GM23338 (cell line): Measurements from ENCODE around the gene SLAMF9. TPM values are rescaled to one million over a fixed set of nuclear protein-coding genes. Genes with fewer than 3 reads are reported as not detected.

Experiments
- ATAC-seq: fragments of 200-7000 bp; cut with Tn5 transposase; 3 replicates; pipeline ENCODE4 v1.9.1; 2020
- DNase-seq: peaks from one replicate; pipeline ENCODE4 v3.0.0-alpha.2; 2015; ENCODE audit warnings: low spot score
- H2AFZ ChIP-seq: fragments of 200-600 bp; sonication (generic); 2 replicates; pipeline ENCODE4 v1.8.0; 2016; ENCODE audit warnings: antibody characterized with exemption, mild to moderate bottlenecking, moderate library complexity
- H3F3A ChIP-seq: fragments of 200-600 bp; sonication (generic); replicated peaks from 2 replicates; pipeline ENCODE4 v1.8.0; 2017; ENCODE audit warnings: antibody characterized with exemption, mixed run types, low read depth
- H3K27ac ChIP-seq: fragments of 200-600 bp; sonication (generic); 2 replicates; pipeline ENCODE4 v1.6.1; 2016; ENCODE audit warnings: low read depth
- H3K27me3 ChIP-seq: fragments of 200-600 bp; sonication (generic); 2 replicates; pipeline ENCODE4 v1.8.0; 2016; ENCODE audit warnings: mild to moderate bottlenecking, mixed run types, moderate library complexity; ENCODE audit not compliant: insufficient read depth
- H3K36me3 ChIP-seq: fragments of 200-600 bp; sonication (generic); 2 replicates; pipeline ENCODE4 v1.8.0; 2016; ENCODE audit warnings: mild to moderate bottlenecking; ENCODE audit not compliant: insufficient read depth
- H3K4me1 ChIP-seq: fragments of 200-600 bp; sonication (generic); 2 replicates; pipeline ENCODE4 v1.8.0; 2016; ENCODE audit warnings: mild to moderate bottlenecking, moderate library complexity; ENCODE audit not compliant: insufficient read depth
- H3K4me2 ChIP-seq: fragments of 200-600 bp; sonication (generic); 2 replicates; pipeline ENCODE4 v1.7.1; 2017; ENCODE audit warnings: mixed run types
- H3K4me3 ChIP-seq: fragments of 200-600 bp; sonication (generic); 2 replicates; pipeline ENCODE4 v1.6.1; 2016; ENCODE audit warnings: mixed run types
- H3K79me2 ChIP-seq: fragments of 200-600 bp; sonication (generic); replicated peaks from 2 replicates; pipeline ENCODE4 v1.8.0; 2017; ENCODE audit warnings: mild to moderate bottlenecking; ENCODE audit not compliant: insufficient read depth
- H3K9me2 ChIP-seq: fragments of 200-600 bp; sonication (generic); 2 replicates; pipeline ENCODE4 v1.8.0; 2017; ENCODE audit not compliant: insufficient read depth
- H4K20me1 ChIP-seq: fragments of 200-600 bp; sonication (generic); replicated peaks from 2 replicates; pipeline ENCODE4 v1.8.0; 2017; ENCODE audit warnings: mild to moderate bottlenecking; ENCODE audit not compliant: insufficient read depth
- H3K27ac Mint-ChIP-seq: 2 replicates; pipeline ENCODE4 v1.8.0; 2020; ENCODE audit warnings: inconsistent platforms, mild to moderate bottlenecking, moderate library complexity, mixed read lengths
- H3K27me3 Mint-ChIP-seq: 3 replicates; pipeline ENCODE4 v1.8.0; 2022; ENCODE audit warnings: low read depth, mild to moderate bottlenecking, moderate library complexity, mixed read lengths, inconsistent platforms; ENCODE audit not compliant: insufficient read depth, poor library complexity
- H3K36me3 Mint-ChIP-seq: 3 replicates; pipeline ENCODE4 v1.8.0; 2021; ENCODE audit warnings: low read depth, mild to moderate bottlenecking, inconsistent platforms, moderate library complexity, mixed read lengths
- H3K4me1 Mint-ChIP-seq: 3 replicates; pipeline ENCODE4 v1.8.0; 2020; ENCODE audit warnings: mild to moderate bottlenecking, inconsistent platforms, mixed read lengths
- H3K4me3 Mint-ChIP-seq: 3 replicates; pipeline ENCODE4 v1.8.0; 2021; ENCODE audit warnings: moderate library complexity, mild to moderate bottlenecking, inconsistent platforms, mixed read lengths
- H3K9me3 Mint-ChIP-seq: 3 replicates; pipeline ENCODE4 v1.8.0; 2020; ENCODE audit warnings: moderate library complexity, mild to moderate bottlenecking, inconsistent platforms, mixed read lengths
- JUNB ChIP-seq: IDR thresholded peaks from one replicate; pipeline ENCODE4 v1.6.1; 2016; ENCODE audit warnings: antibody characterized with exemption; ENCODE audit not compliant: unreplicated experiment
- NANOG ChIP-seq: IDR thresholded peaks from 2 replicates; pipeline ENCODE4 v1.6.1; 2016; ENCODE audit warnings: antibody characterized with exemption, borderline replicate concordance
- POLR2AphosphoS5 ChIP-seq: IDR thresholded peaks from 2 replicates; pipeline ENCODE4 v1.6.1; 2016; ENCODE audit warnings: antibody characterized with exemption, low read depth
- STAT1 ChIP-seq: IDR thresholded peaks from one replicate; pipeline ENCODE4 v1.6.1; 2016; ENCODE audit warnings: antibody characterized with exemption; ENCODE audit not compliant: unreplicated experiment
- ZNF114 ChIP-seq: fragments of 250-450 bp; sonication (Bioruptor Pico); IDR thresholded peaks from 2 replicates; pipeline ENCODE4 v1.5.0; 2020; ENCODE audit warnings: mild to moderate bottlenecking, moderate library complexity
- ZNF331 ChIP-seq: fragments of 250-450 bp; sonication (Bioruptor Pico); IDR thresholded peaks from 2 replicates; pipeline ENCODE4 v1.5.0; 2020; ENCODE audit warnings: low read depth, mild to moderate bottlenecking, moderate library complexity
- polyA plus RNA-seq: library from polyadenylated mRNA; unstranded; fragments of >200 nt; fragmentation: Nextera tagmentation; extraction: Ambion mirVana; gene quantifications from 2 replicates; pipeline ENCODE4 v1.2.1, GENCODE V29; 2016
- total RNA-seq: library from RNA; depleted of rRNA; stranded (reverse); fragments of >200 nt; shearing (Covaris generic); gene quantifications from 2 replicates; pipeline ENCODE4 v1.2.3, GENCODE V29; 2014
- TF ChIP-seq, protein P1 (sequence below): fragments of 250-450 bp; sonication (Bioruptor Pico); IDR thresholded peaks from 2 replicates; pipeline ENCODE4 v1.5.0; 2020; ENCODE audit warnings: mild to moderate bottlenecking, moderate library complexity
- TF ChIP-seq, protein P2 (sequence below): IDR thresholded peaks from 2 replicates; pipeline ENCODE4 v1.6.1; 2016; ENCODE audit warnings: antibody characterized with exemption

SLAMF9 gene
- total and polyA plus RNA-seq, 2 experiments from 2014 or later: not detected

DNA sequence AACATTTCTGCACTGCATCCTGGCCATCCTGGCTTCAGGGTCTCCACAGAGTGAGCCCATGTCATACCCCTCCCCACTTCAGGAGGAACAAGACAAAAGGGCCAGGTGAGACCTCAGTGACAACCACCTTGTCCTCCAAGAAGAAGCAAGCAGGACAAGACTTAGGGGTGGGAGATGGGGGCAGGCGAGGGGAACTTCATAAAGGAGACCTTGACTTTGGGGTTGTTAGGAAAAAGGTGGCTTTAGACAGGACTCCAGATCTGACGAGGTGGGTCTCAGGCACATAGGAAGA lies 24.0 kb upstream of the SLAMF9 start (continued):
- TF ChIP-seq ZNF114 (CRISPR knock-in tag): no peak

DNA sequence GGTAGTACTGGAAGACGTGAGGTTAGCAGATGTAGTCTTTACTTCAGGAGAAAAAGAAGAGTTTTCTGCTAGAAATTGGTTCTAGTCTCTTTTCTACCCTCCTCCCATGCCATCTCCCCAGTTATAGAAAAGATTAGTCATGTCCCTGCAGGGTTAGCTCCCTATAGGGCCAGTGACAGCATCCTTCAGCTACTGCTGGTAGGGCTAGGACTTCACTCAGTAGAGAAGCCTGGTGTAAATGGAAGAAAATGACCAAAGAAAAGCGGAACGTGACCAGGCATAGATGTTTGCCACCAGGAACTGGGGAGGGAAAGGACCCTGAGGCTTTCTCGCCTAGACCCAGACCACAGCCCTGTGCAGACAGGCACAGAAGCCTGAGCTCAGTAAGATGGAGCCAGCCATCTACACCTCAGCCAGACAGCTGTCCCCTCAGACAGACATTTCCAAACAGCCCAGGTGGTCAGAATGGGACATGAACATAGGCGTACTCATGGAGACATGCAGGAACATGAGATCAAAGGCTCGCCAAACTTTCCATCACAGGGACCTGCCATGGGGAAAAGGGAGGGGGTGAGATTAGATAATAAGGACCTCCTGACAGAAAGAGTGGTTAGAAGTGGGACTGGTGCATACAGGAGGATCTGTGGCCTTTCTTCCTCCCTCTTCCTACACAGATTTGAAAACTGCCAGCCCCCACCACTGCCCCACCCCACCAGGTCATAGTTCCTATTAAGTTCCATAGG lies 23.5 kb upstream of the SLAMF9 start:
- ATAC-seq: no peak
- H2AFZ ChIP-seq: no peak overlapping the region
- no peaks in the 10 kb centered on the region for H3K9me3 Mint-ChIP-seq
- H3K27me3 ChIP-seq: peaks cover 3% of the 10 kb centered on the region; the same call in 1 of the 2 replicates
- 0 out of 2 replicates have a peak, but pooled peaks cover 5% of the 10 kb centered on the region for H3K9me2 ChIP-seq
- no peaks in the 10 kb centered on the region for H3K4me1 ChIP-seq
- H3K36me3 ChIP-seq: no peaks in the 10 kb centered on the region
- H4K20me1 ChIP-seq: no peaks in the 10 kb centered on the region
- H3K79me2 ChIP-seq: no peaks in the 10 kb centered on the region
- H3F3A ChIP-seq: no peaks in the 10 kb centered on the region
- DNase-seq: no peak
- H3K4me3 Mint-ChIP-seq: no peak overlapping the region
- H3K4me1 Mint-ChIP-seq: no peaks in the 10 kb centered on the region
- TF ChIP-seq JUNB (no peak), STAT1 (no peak), NANOG (no peak), ZNF331 (CRISPR knock-in tag) (no peak), ZNF114 (CRISPR knock-in tag) (no peak), POLR2AphosphoS5 (no peak)
- TF ChIP-seq, protein P1, sequence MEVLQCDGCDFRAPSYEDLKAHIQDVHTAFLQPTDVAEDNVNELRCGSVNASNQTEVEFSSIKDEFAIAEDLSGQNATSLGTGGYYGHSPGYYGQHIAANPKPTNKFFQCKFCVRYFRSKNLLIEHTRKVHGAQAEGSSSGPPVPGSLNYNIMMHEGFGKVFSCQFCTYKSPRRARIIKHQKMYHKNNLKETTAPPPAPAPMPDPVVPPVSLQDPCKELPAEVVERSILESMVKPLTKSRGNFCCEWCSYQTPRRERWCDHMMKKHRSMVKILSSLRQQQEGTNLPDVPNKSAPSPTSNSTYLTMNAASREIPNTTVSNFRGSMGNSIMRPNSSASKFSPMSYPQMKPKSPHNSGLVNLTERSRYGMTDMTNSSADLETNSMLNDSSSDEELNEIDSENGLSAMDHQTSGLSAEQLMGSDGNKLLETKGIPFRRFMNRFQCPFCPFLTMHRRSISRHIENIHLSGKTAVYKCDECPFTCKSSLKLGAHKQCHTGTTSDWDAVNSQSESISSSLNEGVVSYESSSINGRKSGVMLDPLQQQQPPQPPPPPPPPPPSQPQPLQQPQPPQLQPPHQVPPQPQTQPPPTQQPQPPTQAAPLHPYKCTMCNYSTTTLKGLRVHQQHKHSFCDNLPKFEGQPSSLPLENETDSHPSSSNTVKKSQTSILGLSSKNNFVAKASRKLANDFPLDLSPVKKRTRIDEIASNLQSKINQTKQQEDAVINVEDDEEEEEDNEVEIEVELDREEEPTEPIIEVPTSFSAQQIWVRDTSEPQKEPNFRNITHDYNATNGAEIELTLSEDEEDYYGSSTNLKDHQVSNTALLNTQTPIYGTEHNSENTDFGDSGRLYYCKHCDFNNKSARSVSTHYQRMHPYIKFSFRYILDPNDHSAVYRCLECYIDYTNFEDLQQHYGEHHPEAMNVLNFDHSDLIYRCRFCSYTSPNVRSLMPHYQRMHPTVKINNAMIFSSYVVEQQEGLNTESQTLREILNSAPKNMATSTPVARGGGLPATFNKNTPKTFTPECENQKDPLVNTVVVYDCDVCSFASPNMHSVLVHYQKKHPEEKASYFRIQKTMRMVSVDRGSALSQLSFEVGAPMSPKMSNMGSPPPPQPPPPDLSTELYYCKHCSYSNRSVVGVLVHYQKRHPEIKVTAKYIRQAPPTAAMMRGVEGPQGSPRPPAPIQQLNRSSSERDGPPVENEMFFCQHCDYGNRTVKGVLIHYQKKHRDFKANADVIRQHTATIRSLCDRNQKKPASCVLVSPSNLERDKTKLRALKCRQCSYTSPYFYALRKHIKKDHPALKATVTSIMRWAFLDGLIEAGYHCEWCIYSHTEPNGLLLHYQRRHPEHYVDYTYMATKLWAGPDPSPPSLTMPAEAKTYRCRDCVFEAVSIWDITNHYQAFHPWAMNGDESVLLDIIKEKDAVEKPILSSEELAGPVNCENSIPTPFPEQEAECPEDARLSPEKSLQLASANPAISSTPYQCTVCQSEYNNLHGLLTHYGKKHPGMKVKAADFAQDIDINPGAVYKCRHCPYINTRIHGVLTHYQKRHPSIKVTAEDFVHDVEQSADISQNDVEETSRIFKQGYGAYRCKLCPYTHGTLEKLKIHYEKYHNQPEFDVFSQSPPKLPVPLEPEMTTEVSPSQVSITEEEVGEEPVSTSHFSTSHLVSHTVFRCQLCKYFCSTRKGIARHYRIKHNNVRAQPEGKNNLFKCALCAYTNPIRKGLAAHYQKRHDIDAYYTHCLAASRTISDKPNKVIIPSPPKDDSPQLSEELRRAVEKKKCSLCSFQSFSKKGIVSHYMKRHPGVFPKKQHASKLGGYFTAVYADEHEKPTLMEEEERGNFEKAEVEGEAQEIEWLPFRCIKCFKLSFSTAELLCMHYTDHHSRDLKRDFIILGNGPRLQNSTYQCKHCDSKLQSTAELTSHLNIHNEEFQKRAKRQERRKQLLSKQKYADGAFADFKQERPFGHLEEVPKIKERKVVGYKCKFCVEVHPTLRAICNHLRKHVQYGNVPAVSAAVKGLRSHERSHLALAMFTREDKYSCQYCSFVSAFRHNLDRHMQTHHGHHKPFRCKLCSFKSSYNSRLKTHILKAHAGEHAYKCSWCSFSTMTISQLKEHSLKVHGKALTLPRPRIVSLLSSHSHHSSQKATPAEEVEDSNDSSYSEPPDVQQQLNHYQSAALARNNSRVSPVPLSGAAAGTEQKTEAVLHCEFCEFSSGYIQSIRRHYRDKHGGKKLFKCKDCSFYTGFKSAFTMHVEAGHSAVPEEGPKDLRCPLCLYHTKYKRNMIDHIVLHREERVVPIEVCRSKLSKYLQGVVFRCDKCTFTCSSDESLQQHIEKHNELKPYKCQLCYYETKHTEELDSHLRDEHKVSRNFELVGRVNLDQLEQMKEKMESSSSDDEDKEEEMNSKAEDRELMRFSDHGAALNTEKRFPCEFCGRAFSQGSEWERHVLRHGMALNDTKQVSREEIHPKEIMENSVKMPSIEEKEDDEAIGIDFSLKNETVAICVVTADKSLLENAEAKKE: no peak
- TF ChIP-seq, protein P2, sequence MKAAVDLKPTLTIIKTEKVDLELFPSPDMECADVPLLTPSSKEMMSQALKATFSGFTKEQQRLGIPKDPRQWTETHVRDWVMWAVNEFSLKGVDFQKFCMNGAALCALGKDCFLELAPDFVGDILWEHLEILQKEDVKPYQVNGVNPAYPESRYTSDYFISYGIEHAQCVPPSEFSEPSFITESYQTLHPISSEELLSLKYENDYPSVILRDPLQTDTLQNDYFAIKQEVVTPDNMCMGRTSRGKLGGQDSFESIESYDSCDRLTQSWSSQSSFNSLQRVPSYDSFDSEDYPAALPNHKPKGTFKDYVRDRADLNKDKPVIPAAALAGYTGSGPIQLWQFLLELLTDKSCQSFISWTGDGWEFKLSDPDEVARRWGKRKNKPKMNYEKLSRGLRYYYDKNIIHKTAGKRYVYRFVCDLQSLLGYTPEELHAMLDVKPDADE: no peak
- no peak overlapping the region for H3K27ac ChIP-seq
- H3K27me3 Mint-ChIP-seq: peaks cover 5% of the 10 kb centered on the region
- H3K36me3 Mint-ChIP-seq: no peaks in the 10 kb centered on the region
- no peak overlapping the region for H3K27ac Mint-ChIP-seq
- H3K4me3 ChIP-seq: no peak overlapping the region
- H3K4me2 ChIP-seq: no peak overlapping the region
